ENCODE results near the gene TMEM8B.

GRCh38 chr9:35781066-35781465 is 48.0 kb upstream of the TMEM8B start:
- TF ChIP-seq CTCF (IDR thresholded peaks at IDR 0.05; ENCODE audit: low read depth, low read length, poor library complexity, severe bottlenecking) (no peak), EZH2phosphoT487 (IDR thresholded peaks at IDR 0.05; ENCODE audit: borderline replicate concordance, low read length) (no peak)

All from DOHH2 (cell line).